Common myeloid progenitor, CD34-positive (primary cell): ENCODE results near the gene DCANP1.
A peak's percentile ranks its signal among the peaks of the same experiment; 100 is the strongest.

Experiments
- CTCF ChIA-PET: fragments of 350-600 bp; sonication (Branson Sonifier 250); formaldehyde crosslinking; loops from one replicate; lab custom pipeline; 2021; ENCODE audit warnings: antibody characterized with exemption; lab: Charles Lee
- POLR2A ChIA-PET: fragments of 350-600 bp; sonication (Branson Sonifier 250); formaldehyde crosslinking; loops from one replicate; lab custom pipeline; 2021; ENCODE audit warnings: antibody characterized with exemption; lab: Charles Lee
- DNase-seq, 3 donors: peaks; one replicate each; pipeline versions ENCODE4 v3.0.0 to v3.0.0-alpha.2; 2013
- H3K27ac ChIP-seq, 2 experiments: 1 replicate in 1 of 2; 2 replicates in 1 of 2; pipeline ENCODE4 v1.7.0; 2013; ENCODE audit warnings: inconsistent platforms in 2 of 2, low read length in 2 of 2, mild to moderate bottlenecking in 2 of 2, low read depth in 1 of 2, moderate library complexity in 1 of 2; ENCODE audit not compliant: severe bottlenecking in 2 of 2, insufficient read depth in 1 of 2, poor library complexity in 1 of 2
- H3K27me3 ChIP-seq, 5 experiments: replicated peaks in 2 of 5; 1 replicate in 3 of 5; 2 replicates in 2 of 5; pipeline versions ENCODE4 v1.6.1 to v1.7.0; 2013; ENCODE audit warnings: low read length in 4 of 5, mild to moderate bottlenecking in 2 of 5, moderate library complexity in 2 of 5, inconsistent platforms in 1 of 5; ENCODE audit not compliant: insufficient read depth in 5 of 5, control insufficient read depth in 4 of 5
- H3K36me3 ChIP-seq, 4 experiments: 1 replicate in 2 of 4; 2 replicates in 2 of 4; pipeline versions ENCODE4 v1.6.1 to v1.7.0; 2013; ENCODE audit warnings: low read length in 3 of 4, control low read depth in 1 of 4, mild to moderate bottlenecking in 1 of 4; ENCODE audit not compliant: control insufficient read depth in 4 of 4, insufficient read depth in 4 of 4
- H3K4me1 ChIP-seq, 4 experiments: 1 replicate in 3 of 4; 2 replicates in 1 of 4; pipeline versions ENCODE4 v1.6.1 to v1.7.1; 2013; ENCODE audit warnings: low read length in 3 of 4, mild to moderate bottlenecking in 3 of 4, control low read depth in 1 of 4, inconsistent platforms in 1 of 4, moderate library complexity in 1 of 4; ENCODE audit not compliant: control insufficient read depth in 4 of 4, insufficient read depth in 4 of 4; ENCODE audit errors: control extremely low read depth in 1 of 4
- H3K4me3 ChIP-seq, 7 experiments: 1 replicate in 4 of 7; 2 replicates in 3 of 7; pipeline versions ENCODE4 v1.5.1 to v1.7.0; 2013; ENCODE audit warnings: mild to moderate bottlenecking in 7 of 7, low read length in 6 of 7, moderate library complexity in 6 of 7, inconsistent platforms in 2 of 7, low read depth in 2 of 7, control low read depth in 1 of 7; ENCODE audit not compliant: insufficient read depth in 4 of 7, control insufficient read depth in 1 of 7; ENCODE audit errors: extremely low read depth in 1 of 7
- H3K9me3 ChIP-seq, 5 experiments: 1 replicate in 4 of 5; 2 replicates in 1 of 5; pipeline versions ENCODE4 v1.6.1 to v1.7.1; 2013; ENCODE audit warnings: low read length in 4 of 5, mild to moderate bottlenecking in 2 of 5, inconsistent platforms in 1 of 5, low read depth in 1 of 5, moderate library complexity in 1 of 5; ENCODE audit not compliant: control insufficient read depth in 4 of 5, insufficient read depth in 2 of 5; ENCODE audit errors: control extremely low read depth in 1 of 5
- WGBS: methylation state at CpG from one replicate; pipeline ENCODE4 v1.1.5; 2013; ENCODE audit not compliant: insufficient coverage; 5-methylcytosine and 5-hydroxymethylcytosine counted together

The DCANP1 gene

DNA sequence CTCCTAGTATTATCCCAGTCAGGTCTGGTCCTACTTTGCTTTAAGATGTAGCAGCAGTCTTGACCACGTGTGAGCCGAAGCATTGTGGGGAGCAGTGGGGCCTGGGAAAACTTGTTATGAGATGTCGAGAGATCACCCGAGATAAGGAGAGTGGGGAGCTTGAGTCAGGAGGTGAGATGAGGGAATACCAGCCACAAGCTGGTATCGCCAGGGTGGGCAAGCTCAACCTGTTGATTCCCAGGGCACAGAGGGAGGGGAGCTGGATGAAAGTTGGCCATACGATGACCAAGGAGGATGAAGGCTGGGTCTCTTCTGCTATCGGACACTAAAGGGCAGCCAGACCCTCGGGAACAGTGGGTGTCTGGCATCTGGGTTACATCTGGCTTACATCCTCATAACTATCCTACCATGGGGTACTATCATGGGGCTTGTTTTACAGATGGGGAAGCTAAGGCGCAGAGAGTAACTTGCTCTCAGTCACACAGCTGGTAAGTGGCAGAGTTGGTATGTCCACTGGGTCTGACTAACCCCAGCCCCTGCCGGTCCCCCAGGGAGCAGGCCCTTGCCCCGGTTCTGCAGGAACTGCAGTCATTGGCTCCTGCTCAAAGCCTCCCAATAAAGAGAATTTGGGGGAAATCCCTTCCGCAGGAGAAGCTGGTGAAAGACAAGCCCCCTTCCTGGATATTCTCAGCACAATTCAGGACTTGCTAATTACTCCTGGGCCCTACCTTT is 18.4 kb upstream of the DCANP1 start:
- no peak for DNase-seq
- Histone ChIP-seq H3K36me3 (no peaks in the 10 kb centered on the region), H3K4me1 (peaks cover 0 to 21% (median 15%) of the 10 kb centered on the region in 4 experiments), H3K9me3 (no peaks in the 10 kb centered on the region), H3K27me3 (peaks cover 2 to 43% (median 20%) of the 10 kb centered on the region in 5 experiments), H3K27ac (no peak overlapping the region), H3K4me3 (no peak overlapping the region)
- WGBS, result 65% methylated on average over 9 of the region's 12 CpGs
- POLR2A ChIA-PET, result interaction anchor here (0.9 kb wide), 1 partner anchor 365 kb away, joined by 4 read pairs; no protein-coding TSS in a partner anchor
- CTCF ChIA-PET, result interaction anchor here (0.7 to 30.2 kb wide), 29 partner anchors 9 to 650 kb away, joined by 3 to 1163 read pairs (median 7); partner anchors contain the start of genes DCANP1 and TIFAB

DNA sequence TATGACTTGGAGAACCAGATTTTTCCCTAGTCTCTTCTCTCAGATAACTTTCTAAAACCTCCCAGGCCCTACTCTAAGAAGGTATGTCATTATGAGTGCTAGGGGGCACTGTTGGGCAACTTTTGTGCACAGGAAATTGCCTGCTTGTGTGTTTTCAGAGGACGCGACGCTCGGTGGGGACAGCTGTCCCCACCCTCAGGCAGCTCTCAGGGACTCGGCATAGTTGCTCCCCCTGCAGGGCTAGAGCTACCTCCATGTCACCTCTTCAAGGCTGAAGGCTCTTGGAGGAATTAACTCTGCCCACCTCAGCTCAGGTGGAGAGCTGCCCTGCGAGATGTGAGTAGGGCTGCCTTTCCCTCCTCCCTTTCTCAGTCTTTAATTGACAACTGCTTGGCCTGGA is 15.2 kb upstream of the DCANP1 start:
- Histone ChIP-seq H3K27ac (no peak overlapping the region), H3K4me1 (peaks cover 0 to 25% (median 18%) of the 10 kb centered on the region in 4 experiments), H3K9me3 (no peaks in the 10 kb centered on the region), H3K27me3 (peaks cover 0 to 23% (median 9%) of the 10 kb centered on the region in 5 experiments), H3K36me3 (no peaks in the 10 kb centered on the region), H3K4me3 (no peak overlapping the region)
- ChIA-PET CTCF (interaction anchor here (0.7 to 30.2 kb wide), 23 partner anchors 17 to 368 kb away, joined by 3 to 1163 read pairs (median 4); partner anchors contain the start of genes CXCL14 and DCANP1), POLR2A (no interaction called here)
- peak; percentile 95 to 97 (median 96) for DNase-seq
- 12% methylated on average over 6 of the region's 6 CpGs for WGBS

DNA sequence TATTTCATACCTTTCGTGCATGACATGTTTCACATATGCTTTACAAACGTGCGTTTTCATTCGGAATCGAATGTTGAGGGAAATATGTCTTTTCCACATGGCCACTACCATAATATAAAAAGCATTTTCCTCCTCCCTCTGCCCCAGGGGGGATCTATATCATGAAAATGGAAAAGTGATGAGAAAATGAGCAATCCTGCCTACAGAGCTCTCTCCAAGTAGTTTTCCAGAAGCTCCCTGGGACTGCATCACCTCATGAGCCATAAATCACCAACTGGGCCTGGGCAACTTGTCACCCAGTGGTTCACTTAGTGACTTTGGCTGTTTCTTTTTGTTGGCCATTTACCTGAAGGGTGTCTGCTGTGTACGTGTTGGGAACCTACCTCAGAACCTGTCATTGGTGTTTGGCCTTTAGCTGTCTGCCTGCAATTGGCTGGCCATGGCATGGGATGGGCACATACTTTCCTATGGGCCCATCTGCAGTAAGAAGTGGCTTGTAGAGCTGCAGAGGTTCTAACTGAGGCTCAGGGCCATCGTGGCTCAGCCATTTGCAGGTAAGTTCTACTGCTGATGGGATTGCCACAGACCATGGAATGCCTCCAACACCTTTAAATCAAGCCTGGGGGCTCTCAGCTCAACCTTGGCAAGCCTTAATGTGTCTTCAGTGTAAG is 14.5 kb upstream of the DCANP1 start:
- H3K27me3 ChIP-seq, result peaks cover 0 to 16% (median 7%) of the 10 kb centered on the region in 5 experiments
- H3K4me3 ChIP-seq, result no peak overlapping the region
- H3K36me3 ChIP-seq, result no peaks in the 10 kb centered on the region
- DNase-seq, result no peak
- H3K9me3 ChIP-seq, result no peaks in the 10 kb centered on the region
- no peak overlapping the region for H3K27ac ChIP-seq
- ChIA-PET POLR2A (no interaction called here), CTCF (interaction anchor here (0.9 to 30.2 kb wide), 24 partner anchors 9 to 369 kb away, joined by 3 to 1163 read pairs (median 4); partner anchors contain the start of genes CXCL14, DCANP1 and TIFAB)
- WGBS, result 90% methylated on average over 5 of the region's 7 CpGs
- peaks cover 0 to 24% (median 17%) of the 10 kb centered on the region in 4 experiments for H3K4me1 ChIP-seq

- no peak for DNase-seq
- H3K36me3 ChIP-seq, result no peaks in the 10 kb centered on the region
- H3K4me3 ChIP-seq, result no peak overlapping the region
- H3K9me3 ChIP-seq, result no peaks in the 10 kb centered on the region
- WGBS, result 96% methylated on average over 7 of the region's 11 CpGs
- H3K4me1 ChIP-seq, result peaks cover 0 to 16% (median 8%) of the 10 kb centered on the region in 4 experiments
- CTCF ChIA-PET, result interaction anchor here (0.6 to 30.2 kb wide), 12 partner anchors 8 to 100 kb away, joined by 3 to 1163 read pairs (median 6); partner anchors contain the start of genes DCANP1 and TIFAB
- POLR2A ChIA-PET, result interaction anchor here (0.6 kb wide), 1 partner anchor 74 kb away, joined by 3 read pairs; no protein-coding TSS in a partner anchor
- peaks cover 0 to 8% (median 4%) of the 10 kb centered on the region in 5 experiments for H3K27me3 ChIP-seq
- no peak overlapping the region for H3K27ac ChIP-seq
These were observed 13.3 kb upstream of the DCANP1 start for GRCh38 chr5:135460246-135461033.

DNA sequence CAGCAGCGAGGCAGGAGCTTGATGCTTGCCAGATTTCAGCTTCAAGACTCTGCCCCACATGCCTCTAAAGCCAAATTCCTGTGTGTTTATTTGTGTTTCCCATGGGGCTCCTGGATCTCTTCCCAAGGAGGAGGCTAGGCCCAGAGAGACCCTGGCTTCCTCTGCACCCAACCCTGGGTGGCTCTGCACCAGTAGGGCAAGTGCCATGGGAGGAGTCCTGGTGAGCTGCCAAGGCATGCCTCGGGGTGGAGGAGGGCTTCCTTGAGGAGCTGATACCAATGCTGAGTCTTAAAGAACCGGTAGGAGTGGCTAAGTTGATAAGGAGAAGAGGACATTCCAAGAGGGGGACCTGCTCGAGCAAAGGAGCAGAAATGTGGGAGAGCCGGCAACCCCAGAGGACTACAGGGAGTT is 11.8 kb upstream of the DCANP1 start:
- no peak overlapping the region for H3K27ac ChIP-seq
- POLR2A ChIA-PET, result interaction anchor here (0.6 to 1.0 kb wide), 2 partner anchors 50 to 107 kb away, joined by 3 read pairs; no protein-coding TSS in a partner anchor
- CTCF ChIA-PET, result interaction anchor here (1.0 to 30.2 kb wide), 10 partner anchors 17 to 271 kb away, joined by 3 to 1163 read pairs (median 6); partner anchors contain the start of gene DCANP1
- WGBS, result 43% methylated on average over 5 of the region's 5 CpGs
- no peaks in the 10 kb centered on the region for H3K9me3 ChIP-seq
- H3K27me3 ChIP-seq, result peaks cover 0 to 2% (median 0%) of the 10 kb centered on the region in 5 experiments
- H3K4me3 ChIP-seq, result no peak overlapping the region
- H3K36me3 ChIP-seq, result no peaks in the 10 kb centered on the region
- peaks cover 0 to 16% (median 8%) of the 10 kb centered on the region in 4 experiments for H3K4me1 ChIP-seq
- DNase-seq, result no peak

GRCh38 chr5:135458356-135458755 is 11.2 kb upstream of the DCANP1 start:
- Histone ChIP-seq H3K4me3 (no peak overlapping the region), H3K4me1 (peaks cover 0 to 16% (median 8%) of the 10 kb centered on the region in 4 experiments), H3K27me3 (no peaks in the 10 kb centered on the region), H3K9me3 (no peaks in the 10 kb centered on the region), H3K27ac (no peak overlapping the region), H3K36me3 (no peaks in the 10 kb centered on the region)
- ChIA-PET POLR2A (interaction anchor here (0.6 to 1.0 kb wide), 2 partner anchors 50 to 108 kb away, joined by 3 read pairs; no protein-coding TSS in a partner anchor), CTCF (interaction anchor here (1.0 to 30.2 kb wide), 17 partner anchors 7 to 271 kb away, joined by 3 to 1163 read pairs (median 6); partner anchors contain the start of gene DCANP1)
- no peak for DNase-seq
- 100% methylated on average over 2 of the region's 4 CpGs for WGBS
